Activated CD4-positive, alpha-beta T cell treated with anti-CD3 and anti-CD28 coated beads for 24 hours (primary cell): Measurements from ENCODE around the gene NARF.
"Not testable (repeated sequence)": the region's sequence is repeated elsewhere in the genome, so short reads cannot be mapped to it uniquely, and the experiment has no call there.

Experiments used
- DNase-seq, 2 donors: peaks; one replicate each; pipeline ENCODE4 v3.0.0-alpha.2; 2020; ENCODE audit warnings: low read depth in 2 of 2

Gene NARF

GRCh38 chr17:82534401-82534812 is 75.9 kb downstream of the NARF start:
- DNase-seq, result no peak

DNA sequence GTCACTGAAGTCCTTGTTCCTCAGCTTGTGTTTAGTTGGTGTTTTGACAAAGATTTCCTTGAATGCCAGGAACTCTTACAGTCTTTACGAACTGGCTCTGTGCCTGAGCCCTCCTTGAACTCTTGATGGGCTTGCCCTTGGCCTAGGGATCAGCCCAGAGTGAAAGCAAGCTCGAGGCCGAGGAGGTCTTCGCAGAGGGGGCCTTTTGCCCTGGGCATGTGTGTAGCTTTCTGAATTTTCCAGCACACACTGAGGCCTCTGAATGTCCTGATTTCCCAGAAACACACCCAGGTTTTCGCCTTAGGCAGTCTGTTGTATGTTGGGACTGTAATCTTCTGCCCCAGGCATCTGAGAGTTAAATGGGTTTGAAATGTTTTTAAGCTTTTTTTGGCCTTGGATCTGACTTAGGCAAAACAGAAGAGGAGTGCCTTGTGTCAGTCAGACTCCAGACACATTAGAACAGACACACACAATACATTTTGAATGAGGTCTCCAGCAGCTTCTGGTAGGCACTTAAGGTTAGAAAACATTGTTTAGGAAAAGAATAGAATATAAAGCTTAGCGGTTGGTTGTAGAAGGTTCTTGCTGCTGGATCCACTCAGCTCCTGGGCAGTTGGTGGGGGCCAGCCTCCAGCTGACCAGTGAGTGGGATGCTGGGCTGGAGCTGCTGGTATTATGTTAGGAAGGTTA is 78.1 kb downstream of the NARF start:
- DNase-seq, result no peak

- not testable (repeated sequence) for DNase-seq
These were observed 78.7 kb downstream of the NARF start for GRCh38 chr17:82537228-82537627.

DNA sequence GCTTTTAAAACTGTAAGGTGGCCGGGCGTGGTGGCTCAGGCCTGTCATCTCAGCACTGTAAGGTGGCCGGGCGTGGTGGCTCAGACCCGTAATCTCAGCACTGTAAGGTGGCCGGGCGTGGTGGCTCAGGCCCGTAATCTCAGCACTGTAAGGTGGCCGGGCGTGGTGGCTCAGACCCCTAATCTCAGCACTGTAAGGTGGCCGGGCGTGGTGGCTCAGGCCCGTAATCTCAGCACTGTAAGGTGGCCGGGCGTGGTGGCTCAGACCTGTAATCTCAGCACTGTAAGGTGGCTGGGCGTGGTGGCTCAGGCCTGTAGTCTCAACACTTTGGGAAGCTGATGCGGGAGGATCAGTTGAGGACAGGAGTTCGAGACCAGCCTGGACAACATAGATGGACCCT is 80.5 kb downstream of the NARF start:
- not testable (repeated sequence) for DNase-seq
